ENCODE data around the gene PRRG2.
A peak's percentile ranks its signal among the peaks of the same experiment; 100 is the strongest.
"Not testable (repeated sequence)": the region's sequence is repeated elsewhere in the genome, so short reads cannot be mapped to it uniquely, and the experiment has no call there.

The PRRG2 gene

DNA sequence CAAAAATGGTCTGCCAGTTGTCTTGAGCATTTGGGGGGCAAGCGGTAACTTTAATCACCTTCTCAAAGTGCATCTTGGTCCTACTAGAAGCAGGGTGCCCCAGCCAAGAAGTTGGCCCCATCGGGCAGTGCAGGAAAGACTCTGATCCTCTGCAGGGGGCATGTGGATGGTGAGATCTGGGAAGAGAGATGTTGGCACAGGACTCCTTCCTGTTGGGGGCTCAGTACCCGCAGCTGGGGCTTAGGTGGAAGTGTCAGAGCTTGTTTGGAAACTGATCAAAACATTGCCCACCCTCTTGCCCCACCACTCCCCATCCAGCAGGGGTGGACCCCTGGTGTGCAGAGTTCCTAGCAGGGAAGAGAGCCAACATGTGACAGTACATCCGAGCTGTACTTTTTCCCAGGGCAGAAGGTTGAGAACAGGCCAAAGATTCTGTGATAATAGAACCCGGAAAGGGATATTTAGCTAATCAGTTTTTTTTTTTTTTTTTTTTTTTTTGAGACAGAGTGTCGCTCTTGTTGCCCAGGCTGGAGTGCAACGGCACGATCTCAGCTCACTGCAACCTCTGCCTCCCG lies 50.0 kb downstream of the PRRG2 start:
- TF ChIP-seq, protein P1, sequence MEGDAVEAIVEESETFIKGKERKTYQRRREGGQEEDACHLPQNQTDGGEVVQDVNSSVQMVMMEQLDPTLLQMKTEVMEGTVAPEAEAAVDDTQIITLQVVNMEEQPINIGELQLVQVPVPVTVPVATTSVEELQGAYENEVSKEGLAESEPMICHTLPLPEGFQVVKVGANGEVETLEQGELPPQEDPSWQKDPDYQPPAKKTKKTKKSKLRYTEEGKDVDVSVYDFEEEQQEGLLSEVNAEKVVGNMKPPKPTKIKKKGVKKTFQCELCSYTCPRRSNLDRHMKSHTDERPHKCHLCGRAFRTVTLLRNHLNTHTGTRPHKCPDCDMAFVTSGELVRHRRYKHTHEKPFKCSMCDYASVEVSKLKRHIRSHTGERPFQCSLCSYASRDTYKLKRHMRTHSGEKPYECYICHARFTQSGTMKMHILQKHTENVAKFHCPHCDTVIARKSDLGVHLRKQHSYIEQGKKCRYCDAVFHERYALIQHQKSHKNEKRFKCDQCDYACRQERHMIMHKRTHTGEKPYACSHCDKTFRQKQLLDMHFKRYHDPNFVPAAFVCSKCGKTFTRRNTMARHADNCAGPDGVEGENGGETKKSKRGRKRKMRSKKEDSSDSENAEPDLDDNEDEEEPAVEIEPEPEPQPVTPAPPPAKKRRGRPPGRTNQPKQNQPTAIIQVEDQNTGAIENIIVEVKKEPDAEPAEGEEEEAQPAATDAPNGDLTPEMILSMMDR (IDR thresholded peaks at IDR 0.05; ENCODE audit: low read depth, low read length): no peak
- in situ Hi-C loops (cut with HindIII; ENCODE audit: low sequenced_read_pairs): no loop called here
- H3K4me3 ChIP-seq (ENCODE audit: low read depth, low read length): no peak overlapping the region
- DNase-seq (ENCODE audit: low read depth, low spot score): no peak

DNA sequence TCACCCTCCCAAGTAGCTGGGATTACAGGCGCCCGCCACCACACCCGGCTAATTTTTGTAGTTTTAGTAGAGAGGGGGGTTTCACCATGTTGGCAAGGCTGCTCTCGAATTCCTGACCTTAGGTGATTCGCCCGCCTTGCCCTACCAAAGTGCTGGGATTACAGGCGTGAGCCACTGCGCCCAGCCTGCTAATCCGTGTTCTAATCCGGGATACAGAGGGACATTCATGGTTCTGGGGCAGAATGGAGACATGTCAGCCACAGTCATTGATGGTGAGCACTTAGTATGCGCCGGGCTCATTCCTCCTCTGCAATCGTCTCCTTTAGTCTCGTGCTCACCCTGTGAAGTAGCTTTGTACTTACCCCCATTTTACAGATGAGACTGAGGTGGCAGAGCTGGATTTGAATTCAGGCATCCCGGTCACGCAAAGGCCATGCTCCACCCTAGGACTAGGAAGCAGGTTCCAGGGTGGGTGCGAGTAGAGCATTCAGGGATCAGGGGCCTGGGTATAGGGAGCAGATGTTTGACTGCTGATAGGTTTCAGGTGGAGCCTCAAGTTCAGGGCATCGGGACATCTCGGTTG lies 50.6 kb downstream of the PRRG2 start:
- TF ChIP-seq, protein P1 (IDR thresholded peaks at IDR 0.05; ENCODE audit: low read depth, low read length): no peak
- in situ Hi-C loops (cut with HindIII; ENCODE audit: low sequenced_read_pairs): no loop called here
- no peak for DNase-seq (ENCODE audit: low read depth, low spot score)
- H3K4me3 ChIP-seq (ENCODE audit: low read depth, low read length): no peak overlapping the region

DNA sequence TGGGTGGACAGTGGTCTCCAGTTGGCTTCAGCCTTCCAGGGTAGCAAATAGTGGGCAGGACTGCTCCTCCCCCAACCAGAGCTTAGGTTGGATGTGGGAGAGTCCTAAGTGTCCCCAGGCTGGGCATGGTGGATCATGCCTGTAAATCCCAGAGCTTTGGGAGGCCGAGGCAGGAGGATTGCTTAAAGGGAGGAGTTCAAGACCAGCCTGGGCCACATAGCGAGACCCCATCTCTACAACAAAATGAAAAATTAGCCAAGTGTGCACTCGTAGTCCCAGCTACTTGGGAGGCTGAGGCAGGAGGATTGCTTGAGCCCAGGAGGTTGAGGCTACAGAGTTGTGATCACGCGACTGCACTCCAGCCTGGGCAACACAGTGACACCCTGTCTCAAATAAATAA lies 51.5 kb downstream of the PRRG2 start:
- H3K4me3 ChIP-seq (ENCODE audit: low read depth, low read length): no peak overlapping the region
- TF ChIP-seq, protein P1 (IDR thresholded peaks at IDR 0.05; ENCODE audit: low read depth, low read length): no peak
- in situ Hi-C loops (cut with HindIII; ENCODE audit: low sequenced_read_pairs): no loop called here
- DNase-seq (ENCODE audit: low read depth, low spot score): no peak

DNA sequence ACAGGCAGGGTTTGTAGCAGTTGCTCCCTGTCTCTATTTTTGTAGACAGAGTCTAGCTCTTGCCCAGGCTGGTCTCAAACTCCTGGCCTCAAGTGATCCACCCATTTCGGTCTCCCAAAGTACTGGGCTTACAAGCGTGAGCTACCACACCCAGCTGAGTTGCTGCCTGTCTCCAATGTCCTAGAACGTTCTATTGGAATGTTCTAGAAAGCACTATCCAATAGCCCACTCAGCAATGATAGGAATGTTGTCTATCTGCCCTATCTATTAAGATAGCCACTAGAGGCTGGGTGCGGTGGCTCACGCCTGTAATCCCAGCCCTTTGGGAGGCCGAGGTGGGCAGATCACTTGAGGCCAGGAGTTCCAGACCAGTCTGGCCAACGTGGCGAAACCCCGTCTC lies 52.2 kb downstream of the PRRG2 start:
- DNase-seq (ENCODE audit: low read depth, low spot score); H3K4me3 ChIP-seq (ENCODE audit: low read depth, low read length); in situ Hi-C loops (cut with HindIII; ENCODE audit: low sequenced_read_pairs): not testable (repeated sequence)

DNA sequence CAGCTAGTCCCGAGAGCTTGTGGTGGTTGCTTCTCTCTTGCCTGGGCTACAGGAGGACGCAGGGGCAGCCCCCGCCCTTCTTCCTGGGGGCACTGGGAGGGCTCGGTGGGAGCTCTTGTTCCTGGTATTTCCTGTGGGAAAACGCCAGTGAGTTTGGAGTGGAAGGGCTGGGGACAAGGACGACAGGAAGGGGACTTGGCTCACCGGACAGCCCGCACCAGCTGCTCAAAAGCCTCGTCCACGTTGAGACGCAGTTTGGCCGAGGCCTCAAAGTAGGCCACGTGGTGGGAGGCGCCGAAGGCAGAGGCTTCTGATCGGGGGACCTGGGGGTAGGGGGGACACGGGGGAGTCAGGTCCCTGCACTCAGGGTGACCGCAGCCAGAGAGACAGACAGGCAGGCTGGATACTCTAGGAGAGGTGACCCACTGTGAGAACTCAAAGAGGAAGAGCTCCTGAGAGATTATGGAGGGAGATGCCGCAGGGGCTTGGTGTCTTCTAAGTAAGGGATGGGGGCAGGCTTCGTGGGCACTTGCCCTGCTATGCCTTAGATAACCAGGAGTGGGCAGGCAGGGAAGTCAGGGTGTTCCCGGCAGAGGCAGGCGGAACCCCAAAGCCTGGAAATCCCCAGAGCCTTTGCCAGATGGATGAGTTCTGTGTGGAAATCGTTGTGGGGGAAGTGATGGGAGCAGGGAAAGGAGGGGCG lies 54.6 kb downstream of the PRRG2 start:
- no peak for DNase-seq (ENCODE audit: low read depth, low spot score)
- H3K4me3 ChIP-seq (ENCODE audit: low read depth, low read length): no peak overlapping the region
- TF ChIP-seq, protein P1 (IDR thresholded peaks at IDR 0.05; ENCODE audit: low read depth, low read length): peak; percentile 8
- in situ Hi-C loops (cut with HindIII; ENCODE audit: low sequenced_read_pairs): no loop called here

DNA sequence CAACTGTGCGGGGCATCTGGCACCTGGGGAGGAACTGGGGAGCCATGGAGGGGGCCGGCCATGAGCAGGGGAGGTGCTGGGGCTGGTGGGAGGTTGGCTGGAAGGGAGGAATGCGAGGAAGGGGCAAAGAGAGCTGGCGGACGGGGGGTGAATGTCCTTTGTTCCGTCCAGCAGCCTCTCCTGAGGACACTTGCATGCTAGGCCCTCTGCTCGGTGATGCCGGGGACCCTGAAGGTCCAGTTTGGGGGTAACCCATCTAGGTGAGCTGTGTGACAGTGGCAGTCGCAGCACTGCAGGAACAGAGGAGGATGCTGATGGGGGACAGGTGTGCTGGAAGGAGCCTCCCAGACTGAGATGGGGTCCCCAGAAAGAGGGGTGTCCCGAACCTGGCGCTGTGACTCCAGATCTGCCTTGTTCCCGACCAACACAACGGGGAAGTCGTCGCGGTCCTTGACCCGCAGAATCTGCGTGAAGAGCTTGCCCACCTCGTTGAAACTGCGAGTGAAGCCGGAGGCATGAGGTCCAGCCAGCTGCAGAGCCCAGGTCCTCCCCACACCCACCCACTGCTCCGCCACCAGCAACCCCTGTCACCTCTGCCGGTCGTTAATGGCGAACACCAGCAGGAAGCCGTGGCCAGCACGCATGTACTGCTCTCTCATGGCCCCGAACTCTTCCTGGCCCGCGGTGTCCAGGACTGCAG lies 55.3 kb downstream of the PRRG2 start:
- in situ Hi-C loops (cut with HindIII; ENCODE audit: low sequenced_read_pairs): no loop called here
- DNase-seq (ENCODE audit: low read depth, low spot score): no peak
- TF ChIP-seq, protein P1 (IDR thresholded peaks at IDR 0.05; ENCODE audit: low read depth, low read length): no peak
- no peak overlapping the region for H3K4me3 ChIP-seq (ENCODE audit: low read depth, low read length)
